Neural cell (in vitro differentiated cells): ENCODE data around the gene GLTP. TPM values are rescaled to one million over a fixed set of nuclear protein-coding genes. Genes with fewer than 3 reads are reported as not detected.

Experiments
- H2AFZ ChIP-seq: fragments of 200-600, 300-800 bp; sonication (generic), shearing (Covaris generic); 2 replicates; pipeline ENCODE4 v1.6.0; 2014; ENCODE audit warnings: low read depth, mild to moderate bottlenecking, antibody characterized with exemption, low read length, moderate library complexity
- H3F3A ChIP-seq: fragments of 200-600 bp; shearing (Covaris generic); 2 replicates; pipeline ENCODE4 v1.6.1; 2016; ENCODE audit warnings: mild to moderate bottlenecking, moderate library complexity, mixed read lengths, antibody characterized with exemption, low read length; ENCODE audit not compliant: insufficient read depth, poor library complexity, severe bottlenecking
- H3K27ac ChIP-seq: fragments of 200-600, 300-800 bp; sonication (generic), shearing (Covaris generic); 2 replicates; pipeline ENCODE4 v1.5.1; 2014; ENCODE audit warnings: mild to moderate bottlenecking, low read length, moderate library complexity
- H3K27me3 ChIP-seq: fragments of 300-800, 200-600 bp; sonication (generic), shearing (Covaris generic); 2 replicates; pipeline ENCODE4 v1.6.0; 2014; ENCODE audit warnings: mild to moderate bottlenecking, low read depth, low read length, moderate library complexity; ENCODE audit not compliant: insufficient read depth
- H3K36me3 ChIP-seq: fragments of 300-800, 200-600 bp; sonication (generic), shearing (Covaris generic); 2 replicates; pipeline ENCODE4 v1.5.1; 2014; ENCODE audit warnings: mild to moderate bottlenecking, antibody characterized with exemption, low read length, moderate library complexity; ENCODE audit not compliant: insufficient read depth
- H3K4me2 ChIP-seq: fragments of 300-800, 200-600 bp; sonication (generic), shearing (Covaris generic); 2 replicates; pipeline ENCODE4 v1.6.0; 2014; ENCODE audit warnings: mild to moderate bottlenecking, low read length
- H3K4me3 ChIP-seq: fragments of 300-800, 200-600 bp; sonication (generic), shearing (Covaris generic); 2 replicates; pipeline ENCODE4 v1.5.1; 2014; ENCODE audit warnings: mild to moderate bottlenecking, low read length, moderate library complexity
- H3K79me2 ChIP-seq: fragments of 200-600 bp; shearing (Covaris generic); replicated peaks from 2 replicates; pipeline ENCODE4 v1.6.0; 2014; ENCODE audit warnings: mild to moderate bottlenecking, low read length, moderate library complexity; ENCODE audit not compliant: insufficient read depth
- H3K9ac ChIP-seq: fragments of 300-800, 200-600 bp; sonication (generic), shearing (Covaris generic); 2 replicates; pipeline ENCODE4 v1.6.1; 2016; ENCODE audit warnings: mild to moderate bottlenecking, low read length, mixed read lengths
- H3K9me2 ChIP-seq: fragments of 200-600 bp; shearing (Covaris generic); 2 replicates; pipeline ENCODE4 v1.6.1; 2016; ENCODE audit warnings: mild to moderate bottlenecking, low read length, mixed read lengths; ENCODE audit not compliant: insufficient read depth
- H3K9me3 ChIP-seq: fragments of 200-600, 300-800 bp; sonication (generic), shearing (Covaris generic); 2 replicates; pipeline ENCODE4 v1.6.1; 2016; ENCODE audit warnings: mild to moderate bottlenecking, mixed run types, low read length, moderate library complexity, mixed read lengths
- H4K20me1 ChIP-seq: fragments of 200-600 bp; shearing (Covaris generic); 2 replicates; pipeline ENCODE4 v1.6.1; 2016; ENCODE audit warnings: mild to moderate bottlenecking, mixed run types; ENCODE audit not compliant: insufficient read depth
- EP300 ChIP-seq: fragments of 450-650 bp; conservative IDR thresholded peaks from 2 replicates; pipeline ENCODE4 v1.6.1; 2014; ENCODE audit warnings: antibody characterized with exemption, mild to moderate bottlenecking, moderate library complexity; ENCODE audit not compliant: poor library complexity, severe bottlenecking
- EZH2 ChIP-seq: fragments of 200-600, 300-800 bp; shearing (Covaris generic), sonication (generic); IDR thresholded peaks from 2 replicates; pipeline ENCODE4 v1.6.1; 2014; ENCODE audit warnings: antibody characterized with exemption, low read length, borderline replicate concordance, mild to moderate bottlenecking; ENCODE audit not compliant: insufficient read depth, poor library complexity, severe bottlenecking
- MXI1 ChIP-seq: fragments of 450-650 bp; conservative IDR thresholded peaks from 2 replicates; pipeline ENCODE4 v1.6.1; 2014; ENCODE audit warnings: antibody characterized with exemption, mild to moderate bottlenecking; ENCODE audit not compliant: poor library complexity, severe bottlenecking
- POLR2AphosphoS5 ChIP-seq: IDR thresholded peaks from 2 replicates; pipeline ENCODE4 v1.6.1; 2012
- RAD21 ChIP-seq: fragments of 450-650 bp; conservative IDR thresholded peaks from 2 replicates; pipeline ENCODE4 v1.6.1; 2014; ENCODE audit warnings: antibody characterized with exemption, mild to moderate bottlenecking, moderate library complexity
- REST ChIP-seq: IDR thresholded peaks from 2 replicates; pipeline ENCODE4 v1.6.1; 2012; ENCODE audit warnings: borderline replicate concordance
- SMC3 ChIP-seq: fragments of 450-650 bp; conservative IDR thresholded peaks from 2 replicates; pipeline ENCODE4 v1.6.1; 2014; ENCODE audit warnings: antibody characterized with exemption, mild to moderate bottlenecking, moderate library complexity; ENCODE audit not compliant: poor library complexity
- TAF1 ChIP-seq: IDR thresholded peaks from 2 replicates; pipeline ENCODE4 v1.6.1; 2012; ENCODE audit warnings: low read depth
- polyA plus RNA-seq: library from polyadenylated mRNA; depleted of rRNA; stranded (reverse); fragments of >200 nt; gene quantifications from 2 replicates; pipeline ENCODE4 v1.2.3, GENCODE V29; 2014
- TF ChIP-seq, protein P1 (sequence below): fragments of 450-650 bp; IDR thresholded peaks from 2 replicates; pipeline ENCODE4 v1.5.1; 2014; ENCODE audit warnings: antibody characterized with exemption, mild to moderate bottlenecking, moderate library complexity; ENCODE audit not compliant: poor library complexity, severe bottlenecking

Gene GLTP
- polyA plus RNA-seq, 1 donor from 2014 or later = 25.0 TPM

DNA sequence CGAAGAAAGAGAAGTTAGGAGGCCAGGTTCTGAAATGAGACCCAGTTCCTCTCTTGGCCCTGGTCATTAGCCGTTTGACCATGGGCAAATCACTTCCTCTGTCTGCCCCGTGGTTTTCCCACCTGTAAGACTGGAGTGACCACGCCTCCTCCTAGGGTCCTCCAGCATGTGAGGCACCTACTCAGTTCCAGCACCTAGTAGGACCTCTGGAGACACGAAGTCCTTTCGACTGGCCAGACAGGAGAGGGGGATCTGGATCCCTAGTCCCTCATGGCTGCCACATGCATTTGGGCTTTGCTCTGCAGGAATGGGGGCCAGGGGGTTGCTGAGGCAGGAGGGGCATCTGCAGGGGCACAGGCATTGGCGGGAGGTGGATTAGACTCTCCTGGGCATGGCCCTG is 63.5 kb downstream of the GLTP start:
- H3K36me3 ChIP-seq = no peaks in the 10 kb centered on the region
- H3K27ac ChIP-seq = no peak overlapping the region
- H3K9me3 ChIP-seq = no peaks in the 10 kb centered on the region
- no peaks in the 10 kb centered on the region for H3K9me2 ChIP-seq
- no peaks in the 10 kb centered on the region for H3K79me2 ChIP-seq
- no peak overlapping the region for H2AFZ ChIP-seq
- no peak for TF ChIP-seq RAD21
- no peak for TF ChIP-seq TAF1
- TF ChIP-seq MXI1 = no peak
- TF ChIP-seq EZH2 = no peak
- no peak for TF ChIP-seq EP300
- TF ChIP-seq REST = no peak
- TF ChIP-seq, protein P1, sequence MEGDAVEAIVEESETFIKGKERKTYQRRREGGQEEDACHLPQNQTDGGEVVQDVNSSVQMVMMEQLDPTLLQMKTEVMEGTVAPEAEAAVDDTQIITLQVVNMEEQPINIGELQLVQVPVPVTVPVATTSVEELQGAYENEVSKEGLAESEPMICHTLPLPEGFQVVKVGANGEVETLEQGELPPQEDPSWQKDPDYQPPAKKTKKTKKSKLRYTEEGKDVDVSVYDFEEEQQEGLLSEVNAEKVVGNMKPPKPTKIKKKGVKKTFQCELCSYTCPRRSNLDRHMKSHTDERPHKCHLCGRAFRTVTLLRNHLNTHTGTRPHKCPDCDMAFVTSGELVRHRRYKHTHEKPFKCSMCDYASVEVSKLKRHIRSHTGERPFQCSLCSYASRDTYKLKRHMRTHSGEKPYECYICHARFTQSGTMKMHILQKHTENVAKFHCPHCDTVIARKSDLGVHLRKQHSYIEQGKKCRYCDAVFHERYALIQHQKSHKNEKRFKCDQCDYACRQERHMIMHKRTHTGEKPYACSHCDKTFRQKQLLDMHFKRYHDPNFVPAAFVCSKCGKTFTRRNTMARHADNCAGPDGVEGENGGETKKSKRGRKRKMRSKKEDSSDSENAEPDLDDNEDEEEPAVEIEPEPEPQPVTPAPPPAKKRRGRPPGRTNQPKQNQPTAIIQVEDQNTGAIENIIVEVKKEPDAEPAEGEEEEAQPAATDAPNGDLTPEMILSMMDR = no peak
- TF ChIP-seq POLR2AphosphoS5 = no peak
- TF ChIP-seq SMC3 = no peak
- H3K9ac ChIP-seq = no peak overlapping the region
- H3K4me3 ChIP-seq = no peak overlapping the region
- no peaks in the 10 kb centered on the region for H4K20me1 ChIP-seq
- H3K4me2 ChIP-seq = no peak overlapping the region
- H3K27me3 ChIP-seq = no peaks in the 10 kb centered on the region
- no peaks in the 10 kb centered on the region for H3F3A ChIP-seq

- no peaks in the 10 kb centered on the region for H4K20me1 ChIP-seq
- no peaks in the 10 kb centered on the region for H3K79me2 ChIP-seq
- H3K4me3 ChIP-seq = no peak overlapping the region
- no peaks in the 10 kb centered on the region for H3K9me3 ChIP-seq
- no peaks in the 10 kb centered on the region for H3F3A ChIP-seq
- H3K4me2 ChIP-seq = no peak overlapping the region
- no peak overlapping the region for H3K9ac ChIP-seq
- no peaks in the 10 kb centered on the region for H3K9me2 ChIP-seq
- H3K27me3 ChIP-seq = no peaks in the 10 kb centered on the region
- H3K27ac ChIP-seq = no peak overlapping the region
- no peak overlapping the region for H2AFZ ChIP-seq
- H3K36me3 ChIP-seq = no peaks in the 10 kb centered on the region
- TF ChIP-seq, protein P1 = no peak
- TF ChIP-seq REST = no peak
- TF ChIP-seq MXI1 = no peak
- TF ChIP-seq SMC3 = no peak
- no peak for TF ChIP-seq POLR2AphosphoS5
- no peak for TF ChIP-seq RAD21
- TF ChIP-seq EZH2 = no peak
- TF ChIP-seq EP300 = no peak
- no peak for TF ChIP-seq TAF1
Measured at GRCh38 chr12:109815757-109816617, 64.4 kb downstream of the GLTP start.
